K562 (cell line): ENCODE data around the gene KLHL8. TPM values are rescaled to one million over a fixed set of nuclear protein-coding genes. Genes with fewer than 3 reads are reported as not detected.

Experiments
- ARHGAP35 ChIP-seq: fragments of 450-650 bp; IDR thresholded peaks from 2 replicates; pipeline ENCODE4 v1.6.1; 2018; ENCODE audit not compliant: partially characterized antibody
- DNMT1 ChIP-seq: fragments of 450-650 bp; IDR thresholded peaks from 2 replicates; pipeline ENCODE4 v1.6.1; 2016; ENCODE audit warnings: antibody characterized with exemption, mild to moderate bottlenecking
- GABPB1 ChIP-seq: sonication (generic); formaldehyde crosslinking; IDR thresholded peaks from 2 replicates; pipeline ENCODE4 v1.8.0; 2022; ENCODE audit warnings: mild to moderate bottlenecking, missing genetic modification reagents
- KAT2B ChIP-seq: IDR thresholded peaks from one replicate; pipeline ENCODE4 v1.6.1; 2012; ENCODE audit warnings: low read depth, mild to moderate bottlenecking, control low read depth, inconsistent platforms, low read length, moderate library complexity
- SMAD4 ChIP-seq: fragments of 250-450 bp; sonication (Bioruptor Pico); conservative IDR thresholded peaks from 2 replicates; pipeline ENCODE4 v1.8.0; 2021; ENCODE audit warnings: inconsistent platforms, mild to moderate bottlenecking, moderate library complexity
- ZNF311 ChIP-seq: fragments of 250-450 bp; sonication (Bioruptor Pico); IDR thresholded peaks from 2 replicates; pipeline ENCODE4 v1.4.0; 2020; ENCODE audit warnings: mild to moderate bottlenecking, moderate library complexity
- polyA plus RNA-seq, 8 experiments: library from polyadenylated mRNA; depleted of rRNA in 4 of 8; stranded (reverse) in 5 of 8; unstranded in 3 of 8; fragments of >200 nt; fragmentation: Nextera tagmentation in 2 of 8; fragmentation: Illumina TruSeq in 1 of 8; extraction: Ambion mirVana in 2 of 8; extraction: Trizol in 1 of 8; gene quantifications; 2 replicates each; pipeline versions ENCODE4 v1.2.1 to v1.2.3, GENCODE V29; 2011 to 2014; ENCODE audit warnings: inconsistent platforms in 1 of 8, missing spikeins in 1 of 8
- total RNA-seq, 7 experiments: library from RNA; depleted of rRNA in 6 of 7; stranded (reverse); fragments of >200 nt in 6 of 7; fragmentation: Illumina TruSeq in 2 of 7; extraction: Trizol in 2 of 7; gene quantifications; 2 replicates each; pipeline versions ENCODE4 v1.2.1 to v1.2.3, GENCODE V29; 2011 to 2021; ENCODE audit warnings: low replicate concordance in 1 of 7
- TF ChIP-seq, protein P1 (sequence below): fragments of 450-650 bp; formaldehyde crosslinking; IDR thresholded peaks from 2 replicates; pipeline ENCODE4 v1.4.0; 2020; ENCODE audit warnings: mild to moderate bottlenecking, moderate library complexity
- TF ChIP-seq, protein P2 (sequence below): fragments of 450-650 bp; IDR thresholded peaks from 2 replicates; pipeline ENCODE4 v1.6.1; 2016; ENCODE audit warnings: antibody characterized with exemption
- TF ChIP-seq, protein P3 (sequence below): sonication (generic); formaldehyde crosslinking; IDR thresholded peaks from 2 replicates; pipeline ENCODE4 v1.8.1; 2023; ENCODE audit warnings: mild to moderate bottlenecking, missing genetic modification reagents
- TF ChIP-seq, protein P4 (sequence below): fragments of 250-450 bp; sonication (Bioruptor Pico); IDR thresholded peaks from 2 replicates; pipeline ENCODE4 v1.5.0; 2021; ENCODE audit warnings: mild to moderate bottlenecking, moderate library complexity
- TF ChIP-seq, protein P5 (sequence below): sonication (generic); formaldehyde crosslinking; IDR thresholded peaks from 2 replicates; pipeline ENCODE4 v1.8.0; 2023; ENCODE audit warnings: missing genetic modification reagents, mild to moderate bottlenecking, borderline replicate concordance

Gene KLHL8
- total and polyA plus RNA-seq, 9 of the 15 experiments (the other 6 are each of a cell fraction or from before 2014, with no cell fraction given) = 8.7 to 25.3 (median 15.7) TPM

DNA sequence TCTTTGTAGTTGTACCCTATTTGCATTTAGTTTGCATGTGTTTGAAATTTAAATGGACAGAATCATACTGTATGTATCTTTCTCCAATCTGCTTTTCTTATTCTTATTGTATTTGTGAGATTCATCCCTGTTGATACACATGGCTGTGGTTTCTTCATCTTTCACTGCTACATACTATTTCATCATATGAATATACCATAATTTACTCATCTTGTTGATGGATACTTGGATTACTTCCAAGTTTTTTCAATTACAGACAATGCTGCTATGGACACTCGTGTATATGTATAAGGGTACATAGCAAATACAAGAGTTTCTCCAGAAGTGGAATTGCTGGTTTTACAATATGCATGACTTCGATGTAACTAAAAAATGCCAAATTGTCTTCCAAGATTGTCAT, 11.8 kb upstream of the KLHL8 start (continued):
- TF ChIP-seq KAT2B = no peak
- TF ChIP-seq, protein P1, sequence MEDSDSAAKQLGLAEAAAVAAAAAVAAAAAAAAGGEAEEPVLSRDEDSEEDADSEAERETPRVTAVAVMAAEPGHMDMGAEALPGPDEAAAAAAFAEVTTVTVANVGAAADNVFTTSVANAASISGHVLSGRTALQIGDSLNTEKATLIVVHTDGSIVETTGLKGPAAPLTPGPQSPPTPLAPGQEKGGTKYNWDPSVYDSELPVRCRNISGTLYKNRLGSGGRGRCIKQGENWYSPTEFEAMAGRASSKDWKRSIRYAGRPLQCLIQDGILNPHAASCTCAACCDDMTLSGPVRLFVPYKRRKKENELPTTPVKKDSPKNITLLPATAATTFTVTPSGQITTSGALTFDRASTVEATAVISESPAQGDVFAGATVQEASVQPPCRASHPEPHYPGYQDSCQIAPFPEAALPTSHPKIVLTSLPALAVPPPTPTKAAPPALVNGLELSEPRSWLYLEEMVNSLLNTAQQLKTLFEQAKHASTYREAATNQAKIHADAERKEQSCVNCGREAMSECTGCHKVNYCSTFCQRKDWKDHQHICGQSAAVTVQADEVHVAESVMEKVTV = no peak
- TF ChIP-seq DNMT1 = no peak
- no peak for TF ChIP-seq GABPB1 (CRISPR knock-in tag)
- TF ChIP-seq, protein P2, sequence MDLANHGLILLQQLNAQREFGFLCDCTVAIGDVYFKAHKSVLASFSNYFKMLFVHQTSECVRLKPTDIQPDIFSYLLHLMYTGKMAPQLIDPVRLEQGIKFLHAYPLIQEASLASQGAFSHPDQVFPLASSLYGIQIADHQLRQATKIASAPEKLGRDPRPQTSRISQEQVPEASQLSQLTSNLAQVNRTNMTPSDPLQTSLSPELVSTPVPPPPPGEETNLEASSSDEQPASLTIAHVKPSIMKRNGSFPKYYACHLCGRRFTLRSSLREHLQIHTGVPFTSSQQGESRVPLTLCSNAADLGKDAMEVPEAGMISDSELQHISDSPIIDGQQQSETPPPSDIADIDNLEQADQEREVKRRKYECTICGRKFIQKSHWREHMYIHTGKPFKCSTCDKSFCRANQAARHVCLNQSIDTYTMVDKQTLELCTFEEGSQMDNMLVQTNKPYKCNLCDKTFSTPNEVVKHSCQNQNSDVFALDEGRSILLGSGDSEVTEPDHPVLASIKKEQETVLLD = no peak
- TF ChIP-seq, protein P3, sequence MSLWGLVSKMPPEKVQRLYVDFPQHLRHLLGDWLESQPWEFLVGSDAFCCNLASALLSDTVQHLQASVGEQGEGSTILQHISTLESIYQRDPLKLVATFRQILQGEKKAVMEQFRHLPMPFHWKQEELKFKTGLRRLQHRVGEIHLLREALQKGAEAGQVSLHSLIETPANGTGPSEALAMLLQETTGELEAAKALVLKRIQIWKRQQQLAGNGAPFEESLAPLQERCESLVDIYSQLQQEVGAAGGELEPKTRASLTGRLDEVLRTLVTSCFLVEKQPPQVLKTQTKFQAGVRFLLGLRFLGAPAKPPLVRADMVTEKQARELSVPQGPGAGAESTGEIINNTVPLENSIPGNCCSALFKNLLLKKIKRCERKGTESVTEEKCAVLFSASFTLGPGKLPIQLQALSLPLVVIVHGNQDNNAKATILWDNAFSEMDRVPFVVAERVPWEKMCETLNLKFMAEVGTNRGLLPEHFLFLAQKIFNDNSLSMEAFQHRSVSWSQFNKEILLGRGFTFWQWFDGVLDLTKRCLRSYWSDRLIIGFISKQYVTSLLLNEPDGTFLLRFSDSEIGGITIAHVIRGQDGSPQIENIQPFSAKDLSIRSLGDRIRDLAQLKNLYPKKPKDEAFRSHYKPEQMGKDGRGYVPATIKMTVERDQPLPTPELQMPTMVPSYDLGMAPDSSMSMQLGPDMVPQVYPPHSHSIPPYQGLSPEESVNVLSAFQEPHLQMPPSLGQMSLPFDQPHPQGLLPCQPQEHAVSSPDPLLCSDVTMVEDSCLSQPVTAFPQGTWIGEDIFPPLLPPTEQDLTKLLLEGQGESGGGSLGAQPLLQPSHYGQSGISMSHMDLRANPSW (CRISPR knock-in tag) = no peak
- TF ChIP-seq, protein P4, sequence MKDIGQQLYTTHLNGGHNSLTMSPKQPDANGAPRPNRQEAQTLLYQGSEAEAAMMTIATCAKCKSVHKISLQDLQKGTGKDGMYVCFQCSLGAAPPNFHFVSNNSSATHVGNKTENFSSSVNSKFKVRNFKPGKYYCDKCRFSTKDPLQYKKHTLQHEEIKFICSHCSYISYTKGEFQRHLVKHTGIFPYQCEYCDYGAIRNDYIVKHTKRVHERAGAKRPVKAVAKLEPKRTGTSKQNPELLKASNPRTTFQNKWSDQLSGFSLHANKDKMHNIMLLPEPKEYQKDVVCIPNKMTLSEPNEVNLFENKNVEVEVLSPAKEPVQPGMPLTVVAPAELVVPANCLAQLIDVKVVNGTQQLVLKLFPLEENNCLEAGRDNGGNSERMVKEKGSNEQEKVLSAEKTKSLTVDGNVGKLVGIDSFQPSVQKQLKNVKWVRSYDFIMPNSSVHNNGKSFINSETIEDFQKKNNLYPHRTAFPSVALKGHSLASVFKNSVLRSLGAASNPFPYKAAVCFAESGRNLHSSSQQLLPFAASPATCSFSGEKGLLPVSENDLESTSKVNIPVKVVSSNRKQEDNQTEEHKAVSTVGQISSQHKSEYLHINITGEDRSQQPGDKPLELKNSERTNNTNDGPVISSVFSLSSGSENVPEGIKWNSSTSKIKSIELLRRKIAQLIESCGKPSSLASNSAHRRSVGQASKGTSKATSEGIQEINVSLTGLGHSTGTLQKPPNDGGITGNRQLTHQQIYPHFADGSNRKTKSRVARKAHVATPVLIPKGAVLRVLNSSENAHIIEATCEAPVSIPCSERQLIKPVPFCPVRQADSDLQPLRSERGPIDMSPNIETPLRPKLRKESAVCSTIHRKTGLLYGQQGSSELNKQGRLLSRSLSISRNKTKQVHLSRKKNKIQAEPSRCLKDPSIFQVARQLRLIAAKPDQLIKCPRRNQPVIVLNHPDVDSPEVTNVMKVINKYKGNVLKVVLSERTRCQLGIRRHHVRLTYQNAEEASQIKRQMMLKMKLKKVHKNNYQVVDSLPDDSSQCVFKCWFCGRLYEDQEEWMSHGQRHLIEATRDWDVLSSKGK (CRISPR knock-in tag) = no peak
- TF ChIP-seq ZNF311 (CRISPR knock-in tag) = no peak
- TF ChIP-seq ARHGAP35 = no peak
- TF ChIP-seq, protein P5, sequence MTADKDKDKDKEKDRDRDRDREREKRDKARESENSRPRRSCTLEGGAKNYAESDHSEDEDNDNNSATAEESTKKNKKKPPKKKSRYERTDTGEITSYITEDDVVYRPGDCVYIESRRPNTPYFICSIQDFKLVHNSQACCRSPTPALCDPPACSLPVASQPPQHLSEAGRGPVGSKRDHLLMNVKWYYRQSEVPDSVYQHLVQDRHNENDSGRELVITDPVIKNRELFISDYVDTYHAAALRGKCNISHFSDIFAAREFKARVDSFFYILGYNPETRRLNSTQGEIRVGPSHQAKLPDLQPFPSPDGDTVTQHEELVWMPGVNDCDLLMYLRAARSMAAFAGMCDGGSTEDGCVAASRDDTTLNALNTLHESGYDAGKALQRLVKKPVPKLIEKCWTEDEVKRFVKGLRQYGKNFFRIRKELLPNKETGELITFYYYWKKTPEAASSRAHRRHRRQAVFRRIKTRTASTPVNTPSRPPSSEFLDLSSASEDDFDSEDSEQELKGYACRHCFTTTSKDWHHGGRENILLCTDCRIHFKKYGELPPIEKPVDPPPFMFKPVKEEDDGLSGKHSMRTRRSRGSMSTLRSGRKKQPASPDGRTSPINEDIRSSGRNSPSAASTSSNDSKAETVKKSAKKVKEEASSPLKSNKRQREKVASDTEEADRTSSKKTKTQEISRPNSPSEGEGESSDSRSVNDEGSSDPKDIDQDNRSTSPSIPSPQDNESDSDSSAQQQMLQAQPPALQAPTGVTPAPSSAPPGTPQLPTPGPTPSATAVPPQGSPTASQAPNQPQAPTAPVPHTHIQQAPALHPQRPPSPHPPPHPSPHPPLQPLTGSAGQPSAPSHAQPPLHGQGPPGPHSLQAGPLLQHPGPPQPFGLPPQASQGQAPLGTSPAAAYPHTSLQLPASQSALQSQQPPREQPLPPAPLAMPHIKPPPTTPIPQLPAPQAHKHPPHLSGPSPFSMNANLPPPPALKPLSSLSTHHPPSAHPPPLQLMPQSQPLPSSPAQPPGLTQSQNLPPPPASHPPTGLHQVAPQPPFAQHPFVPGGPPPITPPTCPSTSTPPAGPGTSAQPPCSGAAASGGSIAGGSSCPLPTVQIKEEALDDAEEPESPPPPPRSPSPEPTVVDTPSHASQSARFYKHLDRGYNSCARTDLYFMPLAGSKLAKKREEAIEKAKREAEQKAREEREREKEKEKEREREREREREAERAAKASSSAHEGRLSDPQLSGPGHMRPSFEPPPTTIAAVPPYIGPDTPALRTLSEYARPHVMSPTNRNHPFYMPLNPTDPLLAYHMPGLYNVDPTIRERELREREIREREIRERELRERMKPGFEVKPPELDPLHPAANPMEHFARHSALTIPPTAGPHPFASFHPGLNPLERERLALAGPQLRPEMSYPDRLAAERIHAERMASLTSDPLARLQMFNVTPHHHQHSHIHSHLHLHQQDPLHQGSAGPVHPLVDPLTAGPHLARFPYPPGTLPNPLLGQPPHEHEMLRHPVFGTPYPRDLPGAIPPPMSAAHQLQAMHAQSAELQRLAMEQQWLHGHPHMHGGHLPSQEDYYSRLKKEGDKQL = no peak
- no peak for TF ChIP-seq SMAD4 (CRISPR knock-in tag)
